Neural cell (in vitro differentiated cells): ENCODE data around the gene BRMS1. TPM values are rescaled to one million over a fixed set of nuclear protein-coding genes. Genes with fewer than 3 reads are reported as not detected.

Source experiments
- H2AFZ ChIP-seq: fragments of 200-600, 300-800 bp; sonication (generic), shearing (Covaris generic); 2 replicates; pipeline ENCODE4 v1.6.0; 2014; ENCODE audit warnings: low read depth, mild to moderate bottlenecking, antibody characterized with exemption, low read length, moderate library complexity
- H3F3A ChIP-seq: fragments of 200-600 bp; shearing (Covaris generic); 2 replicates; pipeline ENCODE4 v1.6.1; 2016; ENCODE audit warnings: mild to moderate bottlenecking, moderate library complexity, mixed read lengths, antibody characterized with exemption, low read length; ENCODE audit not compliant: insufficient read depth, poor library complexity, severe bottlenecking
- H3K27ac ChIP-seq: fragments of 200-600, 300-800 bp; sonication (generic), shearing (Covaris generic); 2 replicates; pipeline ENCODE4 v1.5.1; 2014; ENCODE audit warnings: mild to moderate bottlenecking, low read length, moderate library complexity
- H3K27me3 ChIP-seq: fragments of 300-800, 200-600 bp; sonication (generic), shearing (Covaris generic); 2 replicates; pipeline ENCODE4 v1.6.0; 2014; ENCODE audit warnings: mild to moderate bottlenecking, low read depth, low read length, moderate library complexity; ENCODE audit not compliant: insufficient read depth
- H3K36me3 ChIP-seq: fragments of 300-800, 200-600 bp; sonication (generic), shearing (Covaris generic); 2 replicates; pipeline ENCODE4 v1.5.1; 2014; ENCODE audit warnings: mild to moderate bottlenecking, antibody characterized with exemption, low read length, moderate library complexity; ENCODE audit not compliant: insufficient read depth
- H3K4me2 ChIP-seq: fragments of 300-800, 200-600 bp; sonication (generic), shearing (Covaris generic); 2 replicates; pipeline ENCODE4 v1.6.0; 2014; ENCODE audit warnings: mild to moderate bottlenecking, low read length
- H3K4me3 ChIP-seq: fragments of 300-800, 200-600 bp; sonication (generic), shearing (Covaris generic); 2 replicates; pipeline ENCODE4 v1.5.1; 2014; ENCODE audit warnings: mild to moderate bottlenecking, low read length, moderate library complexity
- H3K79me2 ChIP-seq: fragments of 200-600 bp; shearing (Covaris generic); replicated peaks from 2 replicates; pipeline ENCODE4 v1.6.0; 2014; ENCODE audit warnings: mild to moderate bottlenecking, low read length, moderate library complexity; ENCODE audit not compliant: insufficient read depth
- H3K9ac ChIP-seq: fragments of 300-800, 200-600 bp; sonication (generic), shearing (Covaris generic); 2 replicates; pipeline ENCODE4 v1.6.1; 2016; ENCODE audit warnings: mild to moderate bottlenecking, low read length, mixed read lengths
- H3K9me2 ChIP-seq: fragments of 200-600 bp; shearing (Covaris generic); 2 replicates; pipeline ENCODE4 v1.6.1; 2016; ENCODE audit warnings: mild to moderate bottlenecking, low read length, mixed read lengths; ENCODE audit not compliant: insufficient read depth
- H3K9me3 ChIP-seq: fragments of 200-600, 300-800 bp; sonication (generic), shearing (Covaris generic); 2 replicates; pipeline ENCODE4 v1.6.1; 2016; ENCODE audit warnings: mild to moderate bottlenecking, mixed run types, low read length, moderate library complexity, mixed read lengths
- H4K20me1 ChIP-seq: fragments of 200-600 bp; shearing (Covaris generic); 2 replicates; pipeline ENCODE4 v1.6.1; 2016; ENCODE audit warnings: mild to moderate bottlenecking, mixed run types; ENCODE audit not compliant: insufficient read depth
- EP300 ChIP-seq: fragments of 450-650 bp; conservative IDR thresholded peaks from 2 replicates; pipeline ENCODE4 v1.6.1; 2014; ENCODE audit warnings: antibody characterized with exemption, mild to moderate bottlenecking, moderate library complexity; ENCODE audit not compliant: poor library complexity, severe bottlenecking
- EZH2 ChIP-seq: fragments of 200-600, 300-800 bp; shearing (Covaris generic), sonication (generic); IDR thresholded peaks from 2 replicates; pipeline ENCODE4 v1.6.1; 2014; ENCODE audit warnings: antibody characterized with exemption, low read length, borderline replicate concordance, mild to moderate bottlenecking; ENCODE audit not compliant: insufficient read depth, poor library complexity, severe bottlenecking
- MXI1 ChIP-seq: fragments of 450-650 bp; conservative IDR thresholded peaks from 2 replicates; pipeline ENCODE4 v1.6.1; 2014; ENCODE audit warnings: antibody characterized with exemption, mild to moderate bottlenecking; ENCODE audit not compliant: poor library complexity, severe bottlenecking
- POLR2AphosphoS5 ChIP-seq: IDR thresholded peaks from 2 replicates; pipeline ENCODE4 v1.6.1; 2012
- RAD21 ChIP-seq: fragments of 450-650 bp; conservative IDR thresholded peaks from 2 replicates; pipeline ENCODE4 v1.6.1; 2014; ENCODE audit warnings: antibody characterized with exemption, mild to moderate bottlenecking, moderate library complexity
- SMC3 ChIP-seq: fragments of 450-650 bp; conservative IDR thresholded peaks from 2 replicates; pipeline ENCODE4 v1.6.1; 2014; ENCODE audit warnings: antibody characterized with exemption, mild to moderate bottlenecking, moderate library complexity; ENCODE audit not compliant: poor library complexity
- TAF1 ChIP-seq: IDR thresholded peaks from 2 replicates; pipeline ENCODE4 v1.6.1; 2012; ENCODE audit warnings: low read depth
- polyA plus RNA-seq: library from polyadenylated mRNA; depleted of rRNA; stranded (reverse); fragments of >200 nt; gene quantifications from 2 replicates; pipeline ENCODE4 v1.2.3, GENCODE V29; 2014
- TF ChIP-seq, protein P1 (sequence below): fragments of 450-650 bp; IDR thresholded peaks from 2 replicates; pipeline ENCODE4 v1.5.1; 2014; ENCODE audit warnings: antibody characterized with exemption, mild to moderate bottlenecking, moderate library complexity; ENCODE audit not compliant: poor library complexity, severe bottlenecking
- TF ChIP-seq, protein P2 (sequence below): IDR thresholded peaks from 2 replicates; pipeline ENCODE4 v1.6.1; 2012; ENCODE audit warnings: borderline replicate concordance

BRMS1 gene
- polyA plus RNA-seq, 1 donor from 2014 or later: 78.3 TPM

DNA sequence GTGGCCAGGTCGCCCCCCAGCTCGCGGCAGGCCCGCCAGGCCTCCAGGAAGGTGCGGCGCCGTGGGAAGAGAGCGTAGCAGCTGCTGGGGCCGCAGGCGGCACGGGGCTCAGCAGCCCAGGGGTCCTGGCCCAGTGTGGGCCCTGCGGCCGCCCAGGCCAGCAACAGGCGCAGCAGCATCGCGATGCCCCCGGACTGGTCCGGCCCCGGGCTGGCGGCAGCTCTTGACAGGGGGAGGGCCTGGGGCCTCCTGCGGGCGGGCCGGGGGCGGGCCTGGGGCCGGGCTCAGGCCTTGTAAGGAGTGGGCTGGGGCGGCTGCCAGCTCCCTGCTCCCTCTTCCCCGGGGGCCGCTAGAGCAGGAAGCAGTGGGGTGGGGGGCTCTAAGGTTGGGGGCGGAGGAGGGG lies 28.1 kb downstream of the BRMS1 start, which contains the start of gene CD248:
Gene CD248 (minus strand): TSS at position 196 of the 403 bp plus-strand sequence. CDS start 17 bp downstream, at position 179.
- H3K4me2 ChIP-seq: no peak within 1 kb of the TSS
- H3K4me3 ChIP-seq: no peak within 1 kb of the TSS
- H3F3A ChIP-seq: no peaks in the 10 kb centered on the region
- H3K9me2 ChIP-seq: no peaks in the 10 kb centered on the region
- H4K20me1 ChIP-seq: no peaks in the 10 kb centered on the region
- TF ChIP-seq TAF1 (no peak), RAD21 (no peak), SMC3 (no peak), EP300 (no peak), POLR2AphosphoS5 (no peak)
- TF ChIP-seq, protein P1, sequence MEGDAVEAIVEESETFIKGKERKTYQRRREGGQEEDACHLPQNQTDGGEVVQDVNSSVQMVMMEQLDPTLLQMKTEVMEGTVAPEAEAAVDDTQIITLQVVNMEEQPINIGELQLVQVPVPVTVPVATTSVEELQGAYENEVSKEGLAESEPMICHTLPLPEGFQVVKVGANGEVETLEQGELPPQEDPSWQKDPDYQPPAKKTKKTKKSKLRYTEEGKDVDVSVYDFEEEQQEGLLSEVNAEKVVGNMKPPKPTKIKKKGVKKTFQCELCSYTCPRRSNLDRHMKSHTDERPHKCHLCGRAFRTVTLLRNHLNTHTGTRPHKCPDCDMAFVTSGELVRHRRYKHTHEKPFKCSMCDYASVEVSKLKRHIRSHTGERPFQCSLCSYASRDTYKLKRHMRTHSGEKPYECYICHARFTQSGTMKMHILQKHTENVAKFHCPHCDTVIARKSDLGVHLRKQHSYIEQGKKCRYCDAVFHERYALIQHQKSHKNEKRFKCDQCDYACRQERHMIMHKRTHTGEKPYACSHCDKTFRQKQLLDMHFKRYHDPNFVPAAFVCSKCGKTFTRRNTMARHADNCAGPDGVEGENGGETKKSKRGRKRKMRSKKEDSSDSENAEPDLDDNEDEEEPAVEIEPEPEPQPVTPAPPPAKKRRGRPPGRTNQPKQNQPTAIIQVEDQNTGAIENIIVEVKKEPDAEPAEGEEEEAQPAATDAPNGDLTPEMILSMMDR: no peak
- H3K79me2 ChIP-seq: no peaks in the 10 kb centered on the region
- no peaks in the 10 kb centered on the region for H3K9me3 ChIP-seq
- H2AFZ ChIP-seq: no peak within 1 kb of the TSS
- peak within 1 kb of the TSS; percentile 1 for H3K9ac ChIP-seq
- peaks cover 6% of the 10 kb centered on the region for H3K27me3 ChIP-seq
- H3K27ac ChIP-seq: no peak within 1 kb of the TSS
- no peaks in the 10 kb centered on the region for H3K36me3 ChIP-seq

DNA sequence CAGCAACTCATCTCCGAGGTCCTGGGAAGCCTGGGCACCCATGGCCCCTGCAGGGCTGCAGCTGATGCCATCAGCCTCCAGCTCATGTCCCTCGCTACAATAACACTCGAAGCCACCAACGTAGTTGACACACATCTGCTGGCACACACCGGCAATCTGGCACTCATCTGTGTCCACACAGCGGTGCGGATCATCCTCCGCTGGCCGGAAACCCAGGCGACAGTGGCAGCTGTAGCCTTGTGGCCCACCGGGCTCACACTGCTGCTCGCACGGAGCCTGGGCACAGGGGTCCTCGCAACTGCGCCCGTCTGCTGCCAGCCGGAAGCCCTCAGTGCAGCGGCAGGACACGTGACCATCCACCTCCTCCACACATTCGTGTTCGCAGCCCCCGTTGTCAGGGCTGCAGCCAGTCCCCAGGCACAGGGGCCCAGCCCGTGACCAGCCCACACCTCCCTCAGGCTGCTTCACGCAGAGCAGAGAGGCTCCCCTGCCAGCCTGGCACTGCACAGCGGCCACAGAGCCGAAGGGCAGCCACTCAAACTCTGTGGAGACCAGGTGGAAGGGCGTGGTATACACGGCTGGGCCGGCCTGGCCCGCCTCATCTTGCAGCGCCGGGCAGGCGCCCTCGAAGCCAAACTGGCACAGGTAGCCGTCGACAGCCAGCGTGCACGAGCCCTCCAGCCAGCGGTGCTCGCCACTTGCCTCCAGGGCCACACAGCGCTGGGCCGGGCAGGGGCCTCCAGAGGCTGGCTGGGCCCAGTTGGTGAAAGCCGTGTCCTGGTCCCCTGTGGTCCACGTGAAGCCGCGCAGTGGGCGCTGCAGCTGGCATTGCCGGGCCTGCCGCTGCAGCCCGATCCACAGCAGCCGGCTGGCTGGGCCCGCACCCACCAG lies 28.7 kb downstream of the BRMS1 start:
- H3K4me2 ChIP-seq: no peak overlapping the region
- no peaks in the 10 kb centered on the region for H3K9me3 ChIP-seq
- no peaks in the 10 kb centered on the region for H3K9me2 ChIP-seq
- H2AFZ ChIP-seq: no peak overlapping the region
- no peaks in the 10 kb centered on the region for H3F3A ChIP-seq
- H3K9ac ChIP-seq: no peak overlapping the region
- H4K20me1 ChIP-seq: no peaks in the 10 kb centered on the region
- H3K4me3 ChIP-seq: no peak overlapping the region
- H3K79me2 ChIP-seq: no peaks in the 10 kb centered on the region
- no peaks in the 10 kb centered on the region for H3K36me3 ChIP-seq
- peaks cover 11% of the 10 kb centered on the region for H3K27me3 ChIP-seq
- H3K27ac ChIP-seq: no peak overlapping the region
- TF ChIP-seq EZH2: no peak
- TF ChIP-seq EP300: no peak
- no peak for TF ChIP-seq SMC3
- TF ChIP-seq MXI1: no peak
- TF ChIP-seq TAF1: no peak
- TF ChIP-seq, protein P1: no peak
- TF ChIP-seq POLR2AphosphoS5: no peak
- TF ChIP-seq RAD21: no peak
- TF ChIP-seq, protein P2, sequence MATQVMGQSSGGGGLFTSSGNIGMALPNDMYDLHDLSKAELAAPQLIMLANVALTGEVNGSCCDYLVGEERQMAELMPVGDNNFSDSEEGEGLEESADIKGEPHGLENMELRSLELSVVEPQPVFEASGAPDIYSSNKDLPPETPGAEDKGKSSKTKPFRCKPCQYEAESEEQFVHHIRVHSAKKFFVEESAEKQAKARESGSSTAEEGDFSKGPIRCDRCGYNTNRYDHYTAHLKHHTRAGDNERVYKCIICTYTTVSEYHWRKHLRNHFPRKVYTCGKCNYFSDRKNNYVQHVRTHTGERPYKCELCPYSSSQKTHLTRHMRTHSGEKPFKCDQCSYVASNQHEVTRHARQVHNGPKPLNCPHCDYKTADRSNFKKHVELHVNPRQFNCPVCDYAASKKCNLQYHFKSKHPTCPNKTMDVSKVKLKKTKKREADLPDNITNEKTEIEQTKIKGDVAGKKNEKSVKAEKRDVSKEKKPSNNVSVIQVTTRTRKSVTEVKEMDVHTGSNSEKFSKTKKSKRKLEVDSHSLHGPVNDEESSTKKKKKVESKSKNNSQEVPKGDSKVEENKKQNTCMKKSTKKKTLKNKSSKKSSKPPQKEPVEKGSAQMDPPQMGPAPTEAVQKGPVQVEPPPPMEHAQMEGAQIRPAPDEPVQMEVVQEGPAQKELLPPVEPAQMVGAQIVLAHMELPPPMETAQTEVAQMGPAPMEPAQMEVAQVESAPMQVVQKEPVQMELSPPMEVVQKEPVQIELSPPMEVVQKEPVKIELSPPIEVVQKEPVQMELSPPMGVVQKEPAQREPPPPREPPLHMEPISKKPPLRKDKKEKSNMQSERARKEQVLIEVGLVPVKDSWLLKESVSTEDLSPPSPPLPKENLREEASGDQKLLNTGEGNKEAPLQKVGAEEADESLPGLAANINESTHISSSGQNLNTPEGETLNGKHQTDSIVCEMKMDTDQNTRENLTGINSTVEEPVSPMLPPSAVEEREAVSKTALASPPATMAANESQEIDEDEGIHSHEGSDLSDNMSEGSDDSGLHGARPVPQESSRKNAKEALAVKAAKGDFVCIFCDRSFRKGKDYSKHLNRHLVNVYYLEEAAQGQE: no peak
